ENCODE data around the gene HMGCS1. TPM values are rescaled to one million over a fixed set of nuclear protein-coding genes. Genes with fewer than 3 reads are reported as not detected.

Gene HMGCS1
- total and polyA plus RNA-seq, 5 experiments from 2014 or later, result 4.0 to 36.5 (median 11.6) TPM

DNA sequence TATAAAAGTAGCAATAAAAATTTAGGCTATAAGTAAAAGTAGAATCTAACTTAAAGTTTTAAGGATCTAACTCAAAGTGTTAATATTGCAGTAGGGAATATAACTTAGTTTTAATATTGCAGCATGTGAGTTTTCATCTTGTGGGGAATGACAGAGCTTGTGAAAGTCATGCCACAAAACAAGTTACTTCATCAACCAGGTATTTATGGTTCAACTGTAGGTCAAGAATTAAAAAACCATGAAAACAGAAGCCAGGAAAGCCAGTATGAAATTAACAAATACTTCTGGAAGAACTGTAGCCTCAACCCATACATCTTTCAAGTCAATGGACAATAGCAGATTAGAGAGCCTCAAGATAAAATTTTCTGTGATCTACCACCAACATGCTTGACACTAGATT, 19.0 kb downstream of the HMGCS1 start:
- no peak for ATAC-seq

DNA sequence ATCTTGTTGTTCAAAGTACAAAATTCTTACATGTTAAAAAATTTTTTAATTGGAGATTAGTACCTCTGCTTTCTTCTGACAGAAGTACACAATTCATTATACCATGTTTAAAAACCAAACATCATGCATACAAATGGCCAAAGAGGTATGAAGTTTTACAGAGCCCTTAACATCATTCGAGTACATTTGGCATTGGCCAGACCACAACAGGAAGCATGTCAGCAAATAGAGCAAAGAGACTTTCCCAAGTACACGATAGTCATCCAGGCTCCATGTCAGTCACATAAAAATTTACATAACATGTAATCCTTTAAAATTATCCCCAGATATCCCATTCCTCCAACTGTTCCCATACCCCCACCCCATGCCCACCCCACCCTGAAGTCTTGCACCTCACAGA, 22.5 kb downstream of the HMGCS1 start:
- H3K27ac Mint-ChIP-seq, result peak overlapping the region in 2 of 10 donors; percentile 43 to 57
- no peak for ATAC-seq

More for the DNA sequence above, 19.0 kb downstream of the HMGCS1 start:
- POLR2A ChIA-PET, result no interaction called here
- no peak for DNase-seq
- Mint-ChIP-seq H3K36me3 (peaks cover 11 to 87% (median 51%) of the 10 kb centered on the region in 3 donors), H3K27ac (no peak overlapping the region), H3K27me3 (no peaks in the 10 kb centered on the region), H3K9me3 (no peaks in the 10 kb centered on the region), H3K4me3 (no peak overlapping the region), H3K4me1 (peaks cover 0 to 2% (median 0%) of the 10 kb centered on the region in 4 donors)

DNA sequence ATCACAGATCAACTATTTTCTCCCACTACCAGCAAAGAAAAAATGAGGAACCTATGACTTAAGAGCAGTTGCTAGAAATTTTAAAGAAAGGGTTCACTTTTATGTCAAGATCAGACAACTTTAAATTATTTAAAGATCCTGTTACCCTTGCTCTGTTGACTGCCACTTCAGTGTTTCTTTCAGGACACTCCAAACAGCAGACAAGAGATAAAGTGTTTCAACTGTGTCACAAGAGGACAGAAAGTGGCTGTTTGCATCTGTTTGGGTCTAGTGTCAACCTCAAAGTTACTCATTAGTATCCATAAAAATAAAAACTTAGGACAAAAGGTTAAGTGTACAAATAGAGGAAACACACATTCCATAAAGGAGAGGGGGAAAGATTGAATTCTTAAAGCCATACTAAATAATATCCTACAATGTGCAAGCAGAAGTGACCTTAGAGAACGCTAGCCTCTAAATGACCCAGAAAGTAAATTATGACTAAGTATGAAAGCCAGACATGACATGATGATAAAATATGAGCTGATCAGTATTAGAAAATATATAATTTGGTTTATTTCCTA, 24.9 kb downstream of the HMGCS1 start:
- H3K4me1 Mint-ChIP-seq, result no peaks in the 10 kb centered on the region
- H3K27me3 Mint-ChIP-seq, result no peaks in the 10 kb centered on the region
- ATAC-seq (no peak), DNase-seq (no peak)
- H3K27ac Mint-ChIP-seq, result no peak overlapping the region
- H3K4me3 Mint-ChIP-seq, result no peak overlapping the region
- H3K36me3 Mint-ChIP-seq, result peaks cover 4 to 54% (median 29%) of the 10 kb centered on the region in 3 donors
- no peaks in the 10 kb centered on the region for H3K9me3 Mint-ChIP-seq
- POLR2A ChIA-PET, result no interaction called here

More for the DNA sequence above, 22.5 kb downstream of the HMGCS1 start:
- POLR2A ChIA-PET, result interaction anchor here (0.7 kb wide), 1 partner anchor 9 kb away, joined by 3 read pairs; no protein-coding TSS in a partner anchor
- Mint-ChIP-seq H3K27me3 (no peaks in the 10 kb centered on the region), H3K9me3 (no peaks in the 10 kb centered on the region), H3K4me3 (no peak overlapping the region), H3K4me1 (peaks cover 0 to 2% (median 0%) of the 10 kb centered on the region in 4 donors), H3K36me3 (peaks cover 4 to 76% (median 36%) of the 10 kb centered on the region in 3 donors)
- no peak for DNase-seq

DNA sequence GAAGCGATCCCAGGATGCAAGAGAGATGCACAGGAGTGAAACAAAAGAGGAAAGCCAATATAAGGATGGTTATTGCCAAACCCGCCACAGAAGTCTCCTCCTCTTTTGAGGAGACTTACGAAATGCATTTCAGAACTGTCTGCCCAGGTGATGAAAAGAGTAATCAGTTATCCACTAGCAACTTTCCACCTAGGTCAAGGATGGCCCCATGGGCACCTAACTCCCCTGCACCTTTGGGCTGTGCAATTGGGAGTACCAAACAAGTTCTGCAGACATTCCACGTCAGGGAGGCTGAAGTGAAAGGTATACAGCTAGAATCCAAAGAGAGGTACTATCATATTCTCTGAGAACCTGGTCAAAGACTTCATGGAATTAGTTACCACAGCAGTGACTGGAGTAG, 25.7 kb downstream of the HMGCS1 start:
- Mint-ChIP-seq H3K9me3 (no peaks in the 10 kb centered on the region), H3K27ac (no peak overlapping the region)
- POLR2A ChIA-PET, result no interaction called here

DNA sequence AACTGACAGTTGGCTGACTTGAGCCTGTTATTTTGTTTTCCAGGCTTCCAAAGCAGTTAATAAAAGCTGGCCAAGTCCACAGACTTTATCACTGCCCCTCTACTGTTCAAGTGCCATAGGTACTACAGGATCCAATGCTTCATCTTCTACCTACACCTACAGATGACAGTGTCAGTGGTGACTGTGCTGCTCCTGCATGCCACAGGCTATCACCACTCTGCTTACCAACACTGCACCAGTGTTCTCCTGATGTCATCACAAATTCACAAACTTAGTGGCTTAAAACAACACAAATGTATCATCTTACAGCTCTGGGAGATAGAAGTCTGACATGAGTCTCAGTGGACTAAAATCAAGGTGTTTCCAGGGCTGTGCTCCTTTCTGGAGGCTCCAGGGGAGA, 26.6 kb downstream of the HMGCS1 start:
- peaks cover 4 to 39% (median 19%) of the 10 kb centered on the region in 3 donors for H3K36me3 Mint-ChIP-seq
- H3K4me1 Mint-ChIP-seq, result no peaks in the 10 kb centered on the region
- DNase-seq (no peak), ATAC-seq (peak in 1 of 2 donors; percentile 20)
- H3K9me3 Mint-ChIP-seq, result no peaks in the 10 kb centered on the region
- H3K4me3 Mint-ChIP-seq, result no peak overlapping the region
- H3K27me3 Mint-ChIP-seq, result no peaks in the 10 kb centered on the region
- H3K27ac Mint-ChIP-seq, result peak overlapping the region in 1 of 10 donors; percentile 41
- POLR2A ChIA-PET, result interaction anchor here (0.6 kb wide), 1 partner anchor 11 kb away, joined by 4 read pairs; no protein-coding TSS in a partner anchor

More for the DNA sequence above, 25.7 kb downstream of the HMGCS1 start:
- peaks cover 4 to 47% (median 23%) of the 10 kb centered on the region in 3 donors for H3K36me3 Mint-ChIP-seq
- no peak for DNase-seq
- H3K4me3 Mint-ChIP-seq, result no peak overlapping the region
- no peaks in the 10 kb centered on the region for H3K4me1 Mint-ChIP-seq
- H3K27me3 Mint-ChIP-seq, result no peaks in the 10 kb centered on the region
- ATAC-seq, result no peak

DNA sequence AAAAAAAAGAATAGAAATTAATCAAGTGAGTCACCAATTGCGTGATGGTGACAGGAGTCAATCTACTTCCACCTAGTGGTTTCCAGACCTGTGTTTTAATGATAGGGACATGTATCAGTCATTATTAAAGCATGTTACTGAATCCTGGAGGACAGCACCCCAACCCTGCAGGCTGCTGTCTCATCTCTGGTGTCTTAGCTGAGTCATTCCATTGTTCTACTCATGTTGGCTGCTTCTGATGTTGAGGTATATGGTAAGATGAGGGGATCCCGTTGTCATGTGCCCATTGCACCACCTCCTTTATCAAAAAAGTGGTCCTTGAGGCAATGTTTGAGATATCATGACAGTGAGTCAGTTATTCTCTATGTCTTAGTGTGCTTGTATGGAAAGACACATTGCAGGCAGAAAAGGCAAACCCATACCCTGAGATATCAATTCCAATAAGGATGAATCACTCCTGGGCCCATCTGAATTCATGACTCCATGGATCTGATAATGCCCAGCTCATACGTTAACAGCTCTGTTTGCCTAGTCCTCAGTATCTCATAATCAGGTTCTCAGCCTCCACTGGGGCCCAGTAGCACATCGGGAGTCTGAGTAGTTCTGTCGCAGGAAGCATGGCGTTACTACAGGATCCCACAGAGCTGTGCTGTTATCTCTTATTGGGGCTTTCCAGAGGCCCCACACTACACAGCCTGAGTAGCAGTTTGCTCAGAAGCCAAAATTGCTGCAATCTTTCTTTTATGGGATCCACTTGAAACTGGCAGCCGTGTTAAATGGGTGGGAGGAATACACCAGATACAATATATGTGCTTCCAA, 31.2 kb downstream of the HMGCS1 start:
- Mint-ChIP-seq H3K36me3 (peaks cover 0 to 5% (median 5%) of the 10 kb centered on the region in 3 donors), H3K27me3 (peaks cover 0 to 9% (median 0%) of the 10 kb centered on the region in 5 donors), H3K4me3 (no peak overlapping the region), H3K4me1 (no peaks in the 10 kb centered on the region), H3K9me3 (no peaks in the 10 kb centered on the region), H3K27ac (peak overlapping the region in 1 of 10 donors; percentile 20)
- POLR2A ChIA-PET, result interaction anchor here (0.6 kb wide), 1 partner anchor 8 kb away, joined by 3 read pairs; no protein-coding TSS in a partner anchor
- ATAC-seq, result no peak
- no peak for DNase-seq

DNA sequence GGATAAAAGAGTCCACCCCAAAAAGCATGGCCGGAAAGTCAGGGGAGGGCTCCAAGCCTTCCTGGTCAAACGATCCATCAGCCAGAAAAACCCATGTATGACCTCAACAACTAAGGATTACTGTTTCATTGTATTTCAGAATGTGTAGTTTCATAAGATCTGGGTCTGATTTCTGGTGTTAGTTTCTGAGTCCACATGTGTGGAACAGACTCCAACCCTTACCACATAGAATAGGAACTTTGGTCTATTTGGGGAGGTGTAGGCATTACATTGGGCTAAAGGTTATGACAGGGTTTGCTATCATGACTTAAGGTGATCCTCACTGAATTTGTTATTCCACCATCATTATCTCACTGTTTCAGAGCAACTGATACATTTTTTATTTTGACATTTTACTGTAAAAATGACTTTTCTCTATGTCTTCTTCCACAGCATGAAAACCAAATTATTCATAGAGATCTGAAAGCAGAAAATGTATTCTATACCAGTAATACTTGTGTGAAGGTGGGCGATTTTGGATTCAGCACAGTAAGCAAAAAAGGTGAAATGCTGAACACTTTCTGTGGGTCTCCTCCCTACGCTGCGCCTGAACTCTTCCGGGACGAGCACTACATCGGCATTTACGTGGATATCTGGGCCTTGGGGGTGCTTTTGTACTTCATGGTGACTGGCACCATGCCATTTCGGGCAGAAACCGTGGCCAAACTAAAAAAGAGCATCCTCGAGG, 33.5 kb downstream of the HMGCS1 start:
- Mint-ChIP-seq H3K36me3 (peaks cover 0 to under 1% (median 0%) of the 10 kb centered on the region in 3 donors), H3K9me3 (no peaks in the 10 kb centered on the region), H3K27ac (no peak overlapping the region), H3K27me3 (peaks cover 0 to 18% (median 4%) of the 10 kb centered on the region in 5 donors), H3K4me3 (no peak overlapping the region), H3K4me1 (no peaks in the 10 kb centered on the region)
- DNase-seq, result no peak
- no peak for ATAC-seq
- POLR2A ChIA-PET, result no interaction called here

DNA sequence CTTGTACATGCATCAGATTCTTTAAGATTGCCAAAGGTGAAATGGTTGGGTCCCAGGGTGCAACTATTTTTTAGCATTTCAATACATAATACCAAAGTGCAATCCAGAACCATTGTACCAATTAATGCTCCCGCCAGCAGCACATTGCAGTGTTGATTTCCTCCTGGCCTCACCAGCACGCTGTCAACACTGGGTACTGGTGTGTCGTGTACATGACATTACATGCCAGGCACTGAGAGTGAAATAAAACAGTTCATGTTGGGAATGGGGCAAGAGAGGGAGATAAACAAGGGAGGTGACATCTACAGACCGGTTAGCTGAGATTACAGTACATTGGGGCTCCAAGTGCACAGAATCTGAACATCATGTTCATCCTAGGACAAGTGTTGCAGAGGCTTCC, 37.8 kb downstream of the HMGCS1 start:
- Mint-ChIP-seq H3K27me3 (peaks cover 2 to 41% (median 6%) of the 10 kb centered on the region in 5 donors), H3K9me3 (peaks cover 0 to 2% (median 0%) of the 10 kb centered on the region in 9 donors), H3K4me1 (no peaks in the 10 kb centered on the region), H3K4me3 (no peak overlapping the region), H3K36me3 (no peaks in the 10 kb centered on the region), H3K27ac (no peak overlapping the region)
- DNase-seq, result no peak
- ATAC-seq, result no peak
- POLR2A ChIA-PET, result interaction anchor here (0.7 kb wide), 1 partner anchor 11 kb away, joined by 4 read pairs; no protein-coding TSS in a partner anchor

DNA sequence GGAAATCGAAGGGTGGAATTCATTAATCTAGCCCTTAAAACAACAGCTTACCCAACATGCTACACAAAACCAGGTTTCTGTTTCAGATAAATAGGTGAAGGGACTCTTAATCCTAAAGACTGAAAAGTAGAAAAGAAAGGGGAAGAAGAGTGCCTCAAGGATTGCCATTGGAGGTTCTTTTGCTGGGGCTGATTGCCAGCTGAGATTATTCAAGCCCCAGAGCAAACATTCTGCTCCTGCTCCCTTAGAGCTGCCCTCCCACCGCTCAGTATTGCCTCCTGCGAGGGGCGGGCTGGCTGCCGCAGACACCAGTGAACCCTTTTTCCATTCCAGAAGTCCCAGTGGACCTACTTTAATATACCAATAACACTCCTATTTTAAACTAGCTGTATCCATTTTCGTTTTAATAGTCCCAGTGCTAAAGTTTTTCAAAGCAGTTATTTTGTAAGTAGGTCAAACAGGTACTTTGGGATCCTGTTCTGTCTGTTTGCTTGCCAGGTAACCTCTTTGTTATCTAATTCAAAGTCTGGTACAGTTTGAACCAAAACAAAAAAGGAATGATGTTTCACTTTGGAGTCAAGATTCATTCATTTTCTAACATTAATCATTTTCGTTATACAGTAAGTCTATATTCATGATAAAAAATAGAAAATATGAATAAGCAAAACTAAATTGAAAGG, 38.6 kb downstream of the HMGCS1 start:
- H3K4me1 Mint-ChIP-seq, result no peaks in the 10 kb centered on the region
- no peak overlapping the region for H3K4me3 Mint-ChIP-seq
- H3K27me3 Mint-ChIP-seq, result peaks cover 2 to 41% (median 7%) of the 10 kb centered on the region in 5 donors
- H3K27ac Mint-ChIP-seq, result no peak overlapping the region
- H3K9me3 Mint-ChIP-seq, result peaks cover 0 to 10% (median 3%) of the 10 kb centered on the region in 9 donors
- peaks cover 0 to 5% (median 0%) of the 10 kb centered on the region in 3 donors for H3K36me3 Mint-ChIP-seq
- no peak for ATAC-seq
- DNase-seq, result no peak
- POLR2A ChIA-PET, result no interaction called here

DNA sequence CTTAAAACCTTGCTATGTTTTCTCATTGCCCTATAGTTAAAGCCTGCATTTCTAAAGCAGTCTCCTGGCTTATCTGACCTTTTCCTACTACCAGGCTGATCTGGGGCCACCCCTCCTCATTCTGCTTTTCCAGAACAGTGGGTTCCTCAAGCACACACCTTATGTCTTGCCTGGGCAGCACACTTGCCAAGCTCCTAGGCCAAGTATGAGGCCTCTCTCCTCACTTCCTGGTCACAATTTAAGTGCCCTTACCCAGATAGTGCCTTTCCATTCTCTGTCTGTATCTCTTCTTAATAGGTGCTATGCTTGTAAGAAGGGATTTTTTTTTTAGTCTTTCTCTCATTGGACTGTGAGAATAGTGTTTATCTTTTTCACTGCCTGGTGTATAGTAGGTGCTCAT, 39.7 kb downstream of the HMGCS1 start:
- H3K36me3 Mint-ChIP-seq, result peaks cover 0 to 5% (median 2%) of the 10 kb centered on the region in 3 donors
- no peak overlapping the region for H3K4me3 Mint-ChIP-seq
- H3K9me3 Mint-ChIP-seq, result peaks cover 0 to 10% (median 3%) of the 10 kb centered on the region in 9 donors
- no peaks in the 10 kb centered on the region for H3K4me1 Mint-ChIP-seq
- POLR2A ChIA-PET, result no interaction called here
- peak overlapping the region in 1 of 10 donors; percentile 10 for H3K27ac Mint-ChIP-seq
- DNase-seq, result no peak
- H3K27me3 Mint-ChIP-seq, result peaks cover 2 to 41% (median 8%) of the 10 kb centered on the region in 5 donors
- ATAC-seq, result no peak

DNA sequence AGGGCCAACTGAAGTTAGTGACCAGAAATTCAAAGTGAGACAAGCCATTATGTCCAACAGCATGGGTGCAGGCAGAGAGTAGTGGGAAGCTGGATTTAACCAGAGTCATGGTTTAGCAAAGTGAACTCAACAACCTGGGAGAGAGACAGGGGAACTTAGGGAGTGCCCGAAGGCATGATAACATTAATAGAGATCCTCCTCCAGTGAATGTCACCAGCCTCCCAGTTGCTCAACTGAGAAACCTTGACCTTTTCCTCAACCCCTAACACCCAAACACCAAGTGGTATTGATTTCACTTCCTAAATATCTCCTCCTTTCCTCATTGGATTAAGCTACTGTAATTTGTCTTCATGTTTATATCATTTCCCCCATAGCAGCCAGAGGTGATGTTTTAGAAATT, 42.6 kb downstream of the HMGCS1 start:
- no peak for DNase-seq
- Mint-ChIP-seq H3K27ac (no peak overlapping the region), H3K27me3 (peaks cover 7 to 41% (median 16%) of the 10 kb centered on the region in 5 donors), H3K4me3 (no peak overlapping the region), H3K4me1 (no peaks in the 10 kb centered on the region), H3K36me3 (peaks cover 0 to 22% (median 2%) of the 10 kb centered on the region in 3 donors), H3K9me3 (peaks cover 3 to 18% (median 10%) of the 10 kb centered on the region in 9 donors)
- POLR2A ChIA-PET, result no interaction called here
- ATAC-seq, result no peak

DNA sequence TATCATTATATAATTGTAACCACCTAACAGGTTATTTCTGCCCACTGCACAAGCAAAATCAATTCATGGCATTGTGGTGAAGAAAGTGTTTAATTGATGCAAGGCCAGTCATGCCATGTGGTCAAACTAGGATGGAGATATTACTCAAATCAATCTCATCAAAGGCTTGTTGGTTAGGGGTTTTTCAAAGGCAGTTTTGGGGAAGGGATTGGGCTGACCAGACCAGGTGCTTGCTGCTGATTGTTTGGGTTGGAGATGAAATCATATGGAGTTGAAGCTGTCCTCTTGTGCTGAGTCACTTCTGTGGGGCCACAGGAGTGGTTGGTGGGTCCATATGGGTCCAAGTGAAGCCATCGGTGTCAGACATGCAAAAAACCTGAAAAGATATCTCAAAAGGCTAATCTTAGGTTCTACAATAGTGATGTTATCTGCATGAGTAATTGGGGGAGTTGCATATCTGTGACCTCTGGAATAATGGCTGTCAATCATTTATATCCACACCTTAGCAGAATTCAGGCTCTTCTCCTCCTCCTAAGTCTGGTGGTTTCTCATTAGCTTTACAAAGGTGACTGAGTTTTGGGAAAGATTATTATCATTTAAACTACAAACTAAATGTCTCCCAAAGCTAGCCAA, 44.9 kb downstream of the HMGCS1 start:
- Mint-ChIP-seq H3K4me3 (no peak overlapping the region), H3K9me3 (peaks cover 3 to 23% (median 13%) of the 10 kb centered on the region in 9 donors), H3K36me3 (peaks cover 0 to 27% (median 2%) of the 10 kb centered on the region in 3 donors), H3K4me1 (peaks cover 0 to 2% (median 0%) of the 10 kb centered on the region in 4 donors), H3K27me3 (peaks cover 11 to 56% (median 24%) of the 10 kb centered on the region in 5 donors), H3K27ac (no peak overlapping the region)
- ATAC-seq, result no peak
- POLR2A ChIA-PET, result no interaction called here
- no peak for DNase-seq

All from naive thymus-derived CD8-positive, alpha-beta T cell (primary cell).